G401 (cell line): ENCODE results near the gene ADGRA1. TPM values are rescaled to one million over a fixed set of nuclear protein-coding genes. Genes with fewer than 3 reads are reported as not detected.

Experiments used
- DNase-seq: peaks from one replicate; pipeline ENCODE4 v3.0.0-alpha.2; 2015; ENCODE audit warnings: low spot score
- in situ Hi-C: cut with HindIII; loops from 2 replicates; pipeline ENCODE4 v1.10.0; 2016; ENCODE audit warnings: low sequenced_read_pairs, mixed read lengths
- total RNA-seq: library from RNA; depleted of rRNA; stranded (reverse); fragments of >200 nt; shearing (Covaris generic); gene quantifications from 2 replicates; pipeline ENCODE4 v1.2.3, GENCODE V29; 2014

Gene ADGRA1
- total RNA-seq, 1 experiment from 2014 or later = not detected

GRCh38 chr10:133088956-133089800 lies 1.5 kb downstream of the ADGRA1 start:
- in situ Hi-C loops = no loop called here
- DNase-seq = peak; percentile 44

GRCh38 chr10:133090101-133090500 lies 2.4 kb downstream of the ADGRA1 start:
- in situ Hi-C loops = no loop called here

DNA sequence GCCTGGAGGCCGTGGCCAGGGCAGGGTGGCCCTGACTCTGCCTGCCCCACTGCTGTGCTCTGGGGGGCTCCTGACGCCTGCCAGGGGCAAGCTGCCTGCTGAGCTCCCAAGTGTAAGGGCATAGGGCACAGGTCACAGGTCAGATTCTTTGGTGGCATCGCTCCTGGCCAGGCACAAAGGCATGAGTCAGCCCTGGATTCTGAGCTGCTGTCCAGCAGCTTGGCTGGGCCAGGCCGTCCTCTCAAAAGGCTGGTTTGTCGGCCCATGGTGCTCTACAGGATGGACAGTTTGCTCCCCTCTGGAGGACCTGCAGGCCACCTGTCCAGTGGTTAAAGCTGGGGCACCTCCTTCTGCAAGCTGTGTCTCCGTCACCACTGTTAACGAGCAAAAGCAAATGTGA lies 2.9 kb downstream of the ADGRA1 start:
- in situ Hi-C loops = no loop called here
- DNase-seq = no peak

More at GRCh38 chr10:133090101-133090500, 2.4 kb downstream of the ADGRA1 start:
- DNase-seq = no peak

GRCh38 chr10:133091316-133091715 lies 3.6 kb downstream of the ADGRA1 start:
- in situ Hi-C loops = no loop called here
- DNase-seq = no peak

- in situ Hi-C loops = no loop called here
- no peak for DNase-seq
Measured at GRCh38 chr10:133093291-133093690, 5.6 kb downstream of the ADGRA1 start.

GRCh38 chr10:133094286-133094685 lies 6.6 kb downstream of the ADGRA1 start:
- no peak for DNase-seq
- in situ Hi-C loops = no loop called here

- no peak for DNase-seq
- in situ Hi-C loops = no loop called here
Measured at GRCh38 chr10:133094866-133095265, 7.1 kb downstream of the ADGRA1 start.

GRCh38 chr10:133095586-133095985 lies 7.9 kb downstream of the ADGRA1 start:
- in situ Hi-C loops = no loop called here
- DNase-seq = no peak

- DNase-seq = no peak
- in situ Hi-C loops = no loop called here
Measured at GRCh38 chr10:133096616-133097269, 9.0 kb downstream of the ADGRA1 start.

DNA sequence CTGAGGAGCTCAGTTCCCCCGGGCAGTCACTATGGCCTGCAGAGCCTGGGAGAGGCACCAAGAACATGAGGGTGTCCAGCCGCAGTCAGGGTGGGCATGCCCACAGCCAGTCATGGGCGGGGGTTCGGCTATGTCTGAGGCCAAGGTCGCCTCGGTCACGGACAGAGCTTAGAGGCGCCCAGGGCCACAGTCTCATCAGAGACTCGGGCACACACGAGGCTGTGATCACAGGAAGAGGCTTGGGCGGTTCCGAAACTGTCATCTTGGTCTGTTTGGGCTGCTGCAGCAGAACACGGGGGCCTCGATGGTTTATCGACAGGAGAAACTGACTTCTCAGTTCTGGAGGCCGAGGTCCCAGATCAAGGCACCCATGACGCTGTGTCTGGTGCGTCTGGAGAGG lies 9.7 kb downstream of the ADGRA1 start:
- in situ Hi-C loops = no loop called here

GRCh38 chr10:133097961-133098360 lies 10.2 kb downstream of the ADGRA1 start:
- DNase-seq = no peak
- in situ Hi-C loops = no loop called here

More for the DNA sequence above, 9.7 kb downstream of the ADGRA1 start:
- no peak for DNase-seq

DNA sequence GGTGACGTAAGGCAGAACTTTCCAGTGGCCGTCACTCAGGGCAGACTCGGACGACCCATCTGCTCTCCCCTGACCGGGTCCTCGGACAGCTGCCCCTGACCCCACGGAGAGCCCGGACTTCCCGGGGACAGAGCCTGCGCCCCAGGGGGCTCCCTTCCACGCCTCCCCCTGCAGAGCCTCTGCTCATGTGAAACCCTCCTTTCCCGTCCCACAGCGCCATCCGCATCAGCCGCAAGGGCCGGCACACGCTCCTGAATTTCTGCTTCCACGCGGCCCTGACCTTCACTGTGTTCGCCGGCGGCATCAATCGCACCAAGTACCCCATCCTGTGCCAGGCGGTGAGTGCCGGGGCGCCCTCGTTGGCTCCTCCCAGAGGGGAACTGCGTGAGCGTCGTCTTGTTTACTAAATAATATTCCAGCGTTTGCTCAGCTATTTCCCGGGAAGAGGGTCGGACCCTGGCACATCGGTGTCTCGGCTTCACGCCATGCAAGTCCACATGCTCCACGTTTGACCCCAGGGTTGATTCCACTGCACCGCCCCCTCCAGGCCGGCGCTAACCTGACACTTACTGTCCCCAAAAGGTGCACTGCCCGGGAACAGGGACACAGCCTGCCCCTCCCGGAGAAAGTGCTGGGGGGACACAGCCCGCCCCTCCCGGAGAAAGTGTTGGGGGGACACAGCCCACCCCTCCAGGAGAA lies 10.9 kb downstream of the ADGRA1 start:
- no peak for DNase-seq
- in situ Hi-C loops = no loop called here

DNA sequence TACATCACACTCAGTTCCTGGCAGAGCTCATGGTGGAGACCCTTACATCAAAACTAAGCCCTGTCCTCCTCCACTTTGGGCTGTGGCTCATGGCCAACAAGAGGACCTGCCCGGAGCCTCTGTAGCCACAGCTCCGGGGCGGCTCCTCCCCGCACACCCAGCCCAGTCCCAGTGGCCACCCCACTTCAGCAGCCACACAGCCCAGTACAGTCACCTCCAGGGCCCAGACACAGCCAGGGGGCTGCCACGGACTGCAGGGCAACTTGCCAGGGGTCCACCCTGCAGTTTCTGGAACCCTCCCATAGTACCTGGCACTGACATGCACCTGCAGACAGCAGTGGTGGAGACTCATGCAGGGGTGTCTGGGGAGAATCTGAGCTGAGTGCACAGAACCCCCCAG lies 11.8 kb downstream of the ADGRA1 start:
- in situ Hi-C loops = no loop called here
- DNase-seq = no peak

DNA sequence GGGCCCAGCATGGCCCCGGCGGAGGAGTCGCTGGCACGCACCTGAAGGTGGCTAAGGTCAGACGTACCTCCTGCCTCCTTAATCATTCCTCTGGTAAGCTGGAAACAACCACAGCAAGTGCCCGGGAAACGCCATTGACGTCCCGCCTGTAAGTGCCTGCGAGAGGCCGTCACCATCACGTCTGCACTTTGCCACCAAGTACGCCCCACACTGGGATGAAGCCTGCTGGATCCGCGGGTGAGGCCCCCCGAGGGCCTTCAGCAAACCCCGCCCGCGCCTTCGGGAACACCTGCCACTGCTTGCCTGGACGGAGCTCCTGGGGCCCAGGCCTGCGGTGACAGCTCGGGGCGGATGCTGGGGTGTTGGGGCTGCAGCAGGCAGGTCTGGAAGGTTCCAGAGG lies 12.5 kb downstream of the ADGRA1 start:
- DNase-seq = no peak
- in situ Hi-C loops = no loop called here

DNA sequence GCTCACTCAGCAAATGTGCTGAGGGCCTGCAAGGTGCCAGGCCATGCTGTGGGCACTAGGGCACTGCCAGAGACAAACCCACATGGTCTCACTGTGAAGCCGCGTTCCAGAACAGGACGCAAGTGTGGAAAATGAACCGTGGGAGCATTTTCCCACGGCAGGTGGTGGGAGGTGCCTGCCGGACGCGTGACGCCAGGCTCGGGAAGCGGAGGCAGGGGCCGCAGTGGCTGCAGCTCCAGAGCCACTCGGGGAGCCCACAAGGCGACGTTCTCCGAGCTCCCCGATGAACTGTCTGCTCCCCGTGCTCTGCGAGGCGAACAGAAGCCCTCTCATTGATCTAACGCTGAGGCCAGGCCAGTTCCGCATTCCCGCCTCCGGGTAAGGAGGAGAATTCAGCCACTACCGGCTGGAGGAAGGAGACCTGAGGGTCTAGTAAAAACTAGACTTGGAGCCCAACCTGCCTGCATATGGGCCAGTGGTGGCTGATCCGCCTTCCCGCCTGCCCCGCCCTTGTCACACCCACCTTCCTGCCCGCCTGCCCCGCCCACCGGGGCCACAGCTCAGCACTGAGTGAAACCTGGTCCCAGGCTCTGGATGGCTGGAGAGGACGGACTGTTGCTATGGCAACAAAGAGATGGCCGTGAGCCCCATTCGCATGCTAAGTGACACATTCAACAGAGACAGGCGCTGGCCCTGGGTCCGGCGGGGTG lies 13.1 kb downstream of the ADGRA1 start:
- in situ Hi-C loops = no loop called here
- peak; percentile 96 for DNase-seq

- no peak for DNase-seq
- in situ Hi-C loops = no loop called here
Measured at GRCh38 chr10:133101416-133101810, 13.7 kb downstream of the ADGRA1 start.

GRCh38 chr10:133102415-133103095 lies 14.8 kb downstream of the ADGRA1 start:
- in situ Hi-C loops = no loop called here
- DNase-seq = no peak

DNA sequence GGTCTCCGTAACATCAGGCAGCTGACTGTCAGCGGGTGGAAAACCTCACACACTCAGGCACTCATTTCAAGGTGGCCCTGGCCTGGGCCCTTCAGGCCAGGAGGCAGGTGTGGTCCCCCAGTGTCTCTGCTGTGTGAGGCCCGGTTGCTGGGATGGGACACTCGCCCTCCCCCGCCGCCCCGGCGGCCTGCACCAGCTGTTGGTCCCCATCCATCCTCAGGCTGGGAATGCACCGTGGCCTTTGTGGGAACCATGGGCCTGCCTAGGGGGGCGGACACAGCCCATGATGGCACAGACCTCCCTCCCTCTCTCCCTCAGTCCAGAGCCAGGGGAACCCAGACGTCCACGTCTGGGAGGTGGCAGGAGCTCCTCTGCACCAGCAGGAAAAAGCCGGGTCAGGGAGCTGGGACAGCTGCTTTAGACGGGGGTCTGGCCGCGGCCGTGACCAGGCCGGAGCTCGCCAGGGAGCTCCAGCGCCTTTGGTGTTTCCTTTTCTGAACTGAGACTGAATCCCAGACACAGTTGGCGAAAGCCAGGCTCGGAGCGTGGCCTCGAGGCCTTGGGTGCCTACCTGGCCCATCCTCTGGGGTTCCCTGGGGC lies 15.7 kb downstream of the ADGRA1 start:
- no peak for DNase-seq
- in situ Hi-C loops = no loop called here
